Colonic mucosa (tissue), 4 donors: ENCODE data around the gene MDM4. TPM values are rescaled to one million over a fixed set of nuclear protein-coding genes. Genes with fewer than 3 reads are reported as not detected.

Experiments
- DNase-seq: peaks from one replicate; pipeline ENCODE4 v3.0.0-alpha.2; 2020
- H3K27ac ChIP-seq: fragments of 200-600 bp; one replicate; pipeline ENCODE4 v1.8.0; 2021
- H3K27me3 ChIP-seq: fragments of 200-600 bp; one replicate; pipeline ENCODE4 v1.8.0; 2021
- H3K36me3 ChIP-seq: fragments of 200-600 bp; one replicate; pipeline ENCODE4 v1.8.0; 2021
- H3K4me1 ChIP-seq: fragments of 200-600 bp; one replicate; pipeline ENCODE4 v1.8.0; 2021; ENCODE audit warnings: mild to moderate bottlenecking
- H3K4me3 ChIP-seq: fragments of 200-600 bp; one replicate; pipeline ENCODE4 v1.8.0; 2021
- H3K9ac ChIP-seq, 2 donors: one replicate each; pipeline ENCODE4 v1.7.0; 2013; ENCODE audit warnings: control low read depth in 2 of 2, low read depth in 2 of 2, low read length in 2 of 2
- H3K9me3 ChIP-seq: fragments of 200-600 bp; one replicate; pipeline ENCODE4 v1.8.0; 2021
- CTCF ChIP-seq: fragments of 200-600 bp; IDR thresholded peaks from one replicate; pipeline ENCODE4 v1.8.0; 2022; ENCODE audit warnings: antibody characterized with exemption, mild to moderate bottlenecking
- intact Hi-C: fragments of 100-400 bp; cut with DNase I; formaldehyde crosslinking; loops from one replicate; pipeline ENCODE4 v1.14.1; 2022
- total RNA-seq, 2 donors: library from RNA; stranded (reverse); fragmentation: NEBNext Ultra II Directional in 1 of 2; extraction: Animal tissue kit (Norgen Biotek cat#: 25700) in 1 of 2; gene quantifications; one replicate each; pipeline ENCODE4 v1.2.1, GENCODE V29; 2021
- donor health status: healthy.
- donor health status: DM: no; HTN: no; CAD: no.
- donor health status: DM: no; HTN: no; CAD: no.

The MDM4 gene
- total RNA-seq, 2 donors from 2014 or later: 43.7 to 49.8 TPM

GRCh38 chr1:204471687-204472086, 44.5 kb upstream of the MDM4 start:
- TF ChIP-seq CTCF: no peak
- H3K27ac ChIP-seq: no peak overlapping the region
- no peaks in the 10 kb centered on the region for H3K36me3 ChIP-seq
- no peak for DNase-seq
- H3K9me3 ChIP-seq: no peaks in the 10 kb centered on the region
- no peaks in the 10 kb centered on the region for H3K4me1 ChIP-seq
- intact Hi-C loops: no loop called here
- H3K4me3 ChIP-seq: no peak overlapping the region
- H3K9ac ChIP-seq: no peak overlapping the region
- H3K27me3 ChIP-seq: no peaks in the 10 kb centered on the region

- peaks cover 8% of the 10 kb centered on the region for H3K4me1 ChIP-seq
- H3K27ac ChIP-seq: no peak overlapping the region
- H3K9me3 ChIP-seq: no peaks in the 10 kb centered on the region
- H3K9ac ChIP-seq: no peak overlapping the region
- TF ChIP-seq CTCF: no peak
- no peak overlapping the region for H3K4me3 ChIP-seq
- no peaks in the 10 kb centered on the region for H3K27me3 ChIP-seq
- intact Hi-C loops: no loop called here
- no peak for DNase-seq
- H3K36me3 ChIP-seq: no peaks in the 10 kb centered on the region
These were observed 43.5 kb upstream of the MDM4 start for GRCh38 chr1:204472660-204473059.

GRCh38 chr1:204473400-204473965, 42.7 kb upstream of the MDM4 start:
- Histone ChIP-seq H3K4me1 (peaks cover 8% of the 10 kb centered on the region), H3K27me3 (no peaks in the 10 kb centered on the region), H3K27ac (no peak overlapping the region), H3K9me3 (no peaks in the 10 kb centered on the region), H3K4me3 (no peak overlapping the region), H3K36me3 (no peaks in the 10 kb centered on the region), H3K9ac (no peak overlapping the region)
- DNase-seq: no peak
- intact Hi-C loops: no loop called here
- no peak for TF ChIP-seq CTCF

- Histone ChIP-seq H3K4me1 (peaks cover 17% of the 10 kb centered on the region), H3K36me3 (no peaks in the 10 kb centered on the region), H3K27me3 (no peaks in the 10 kb centered on the region), H3K4me3 (no peak overlapping the region), H3K9ac (no peak overlapping the region), H3K27ac (no peak overlapping the region), H3K9me3 (no peaks in the 10 kb centered on the region)
- no peak for TF ChIP-seq CTCF
- intact Hi-C loops: loop anchor here (2.0 kb wide), 1 partner anchor 15 kb away; no protein-coding TSS in a partner anchor
- DNase-seq: no peak
These were observed 40.4 kb upstream of the MDM4 start for GRCh38 chr1:204475656-204476432.

GRCh38 chr1:204476563-204476962, 39.6 kb upstream of the MDM4 start:
- no peaks in the 10 kb centered on the region for H3K36me3 ChIP-seq
- H3K27ac ChIP-seq: no peak overlapping the region
- H3K9ac ChIP-seq: peak overlapping the region in 1 of 2 donors; percentile 2
- no peaks in the 10 kb centered on the region for H3K9me3 ChIP-seq
- no peak for DNase-seq
- H3K4me1 ChIP-seq: peaks cover 17% of the 10 kb centered on the region
- intact Hi-C loops: no loop called here
- H3K4me3 ChIP-seq: no peak overlapping the region
- no peaks in the 10 kb centered on the region for H3K27me3 ChIP-seq
- no peak for TF ChIP-seq CTCF
